Transverse colon (tissue), 4 donors: ENCODE results near the gene PLA2G2E. TPM values are rescaled to one million over a fixed set of nuclear protein-coding genes. Genes with fewer than 3 reads are reported as not detected.
"Not testable (repeated sequence)": the region's sequence is repeated elsewhere in the genome, so short reads cannot be mapped to it uniquely, and the experiment has no call there.

ENCODE experiments used
- DNase-seq: peaks from one replicate; pipeline ENCODE4 v3.0.0-alpha.2; 2019
- H3K27ac ChIP-seq, 4 donors: fragments of 200-600 bp; sonication (generic); 2 replicates each; pipeline ENCODE4 v1.5.1; 2016 to 2018; ENCODE audit warnings: inconsistent platforms in 4 of 4
- H3K27me3 ChIP-seq: fragments of 200-600 bp; sonication (generic); 2 replicates; pipeline ENCODE4 v1.5.1; 2017; ENCODE audit warnings: inconsistent platforms
- H3K36me3 ChIP-seq, 4 donors: fragments of 200-600 bp; sonication (generic); 2 replicates each; pipeline ENCODE4 v1.5.1; 2017 to 2019; ENCODE audit warnings: inconsistent platforms in 4 of 4
- H3K4me1 ChIP-seq, 4 donors: fragments of 200-600 bp; sonication (generic); 2 replicates each; pipeline ENCODE4 v1.5.1; 2017 to 2020; ENCODE audit warnings: inconsistent platforms in 4 of 4
- H3K4me3 ChIP-seq, 4 donors: fragments of 200-600 bp; sonication (generic); 1 replicate in 1 of 4; 2 replicates in 3 of 4; pipeline versions ENCODE4 v1.5.1 to v1.6.1; 2017 to 2019; ENCODE audit warnings: inconsistent platforms in 4 of 4
- H3K9me3 ChIP-seq, 2 donors: fragments of 200-600 bp; sonication (generic); 2 replicates each; pipeline ENCODE4 v1.5.1; 2017 to 2019; ENCODE audit warnings: inconsistent platforms in 2 of 2
- EP300 ChIP-seq: sonication (generic); formaldehyde crosslinking; IDR thresholded peaks from one replicate; pipeline ENCODE4 v1.6.1; 2017; ENCODE audit warnings: antibody characterized with exemption, low read depth
- POLR2A ChIP-seq: fragments of 450-650 bp; IDR thresholded peaks from one replicate; pipeline ENCODE4 v1.6.1; 2016; ENCODE audit warnings: antibody characterized with exemption, mild to moderate bottlenecking, moderate library complexity
- POLR2AphosphoS5 ChIP-seq, 3 donors: sonication (generic); formaldehyde crosslinking; IDR thresholded peaks; one replicate each; pipeline ENCODE4 v1.6.1; 2016; ENCODE audit warnings: antibody characterized with exemption in 3 of 3
- WGBS, 2 donors: methylation state at CpG; one replicate each; pipeline ENCODE4 v1.1.5; 2018; ENCODE audit warnings: low coverage in 1 of 2; 5-methylcytosine and 5-hydroxymethylcytosine counted together
- in situ Hi-C, 4 donors: fragments of 200-750 bp; cut with MboI; loops; one replicate each; pipeline versions ENCODE4 v1.15.0 to v1.15.1; 2017; ENCODE audit warnings: low sequenced_read_pairs in 3 of 4, low pct_ligation_motif_present in 1 of 4, low pct_unique_long_range_greater_than_20kb in 1 of 4
- intact Hi-C: fragments of 100-400 bp; cut with DNase I; formaldehyde crosslinking; loops from one replicate; pipeline ENCODE4 v1.15.1; 2023; ENCODE audit warnings: low total_unique reads
- total RNA-seq, 4 donors: library from RNA; depleted of rRNA; stranded (reverse); fragments of >200 nt; gene quantifications; one replicate each; pipeline ENCODE4 v1.1.0, GENCODE V29; 2016
- TF ChIP-seq, protein P1 (sequence below), 5 experiments: fragments of 200-600 bp in 3 of 5; fragments of 450-650 bp in 2 of 5; sonication (generic) in 3 of 5; IDR thresholded peaks; 1 replicate in 2 of 5; 2 replicates in 3 of 5; pipeline ENCODE4 v1.5.1; 2016 to 2017; ENCODE audit warnings: antibody characterized with exemption in 5 of 5, inconsistent platforms in 3 of 5, mild to moderate bottlenecking in 2 of 5, moderate library complexity in 1 of 5

The PLA2G2E gene
- total RNA-seq, 4 donors from 2014 or later: not detected

DNA sequence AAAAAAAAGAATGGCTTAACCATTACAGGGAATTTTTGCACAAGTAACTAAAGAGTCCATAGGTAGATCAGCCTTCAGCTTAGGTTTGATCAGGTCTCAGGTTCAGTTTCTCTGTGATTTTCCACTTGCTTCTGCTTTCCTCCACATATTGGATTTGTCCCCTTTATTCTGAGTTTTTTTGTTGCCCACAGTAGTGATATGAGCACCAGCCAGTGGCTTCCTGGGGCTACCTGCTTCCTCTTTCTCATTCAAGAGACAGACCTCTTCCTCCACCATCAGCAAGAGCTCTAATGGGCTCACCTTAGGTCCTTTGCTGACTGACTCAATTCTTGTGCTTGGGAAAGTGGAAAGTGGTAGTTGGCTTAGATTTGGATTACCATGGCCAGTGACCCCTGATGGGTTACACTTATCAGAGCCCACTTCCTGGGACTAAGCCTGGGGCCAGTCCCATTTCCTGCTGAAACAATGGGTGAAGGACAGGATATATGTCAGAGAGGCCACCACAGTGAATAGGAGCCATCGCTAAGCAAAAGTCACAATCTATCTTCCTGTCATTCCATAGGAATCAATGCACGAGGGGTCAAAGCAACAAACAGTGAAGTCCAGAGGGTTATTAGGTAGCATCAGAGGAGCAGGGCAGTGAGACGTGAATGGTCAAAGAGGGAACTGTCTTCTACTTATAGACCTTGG lies 12.8 kb upstream of the PLA2G2E start:
- no peak overlapping the region for H3K4me3 ChIP-seq
- intact Hi-C loops: no loop called here
- no peak for DNase-seq
- H3K9me3 ChIP-seq: peaks cover 0 to 13% of the 10 kb centered on the region in 2 donors
- 70 to 78% methylated on average over 2 to 3 of the region's 3 CpGs for WGBS, 2 donors
- in situ Hi-C loops: no loop called here
- H3K4me1 ChIP-seq: no peaks in the 10 kb centered on the region
- TF ChIP-seq, protein P1, sequence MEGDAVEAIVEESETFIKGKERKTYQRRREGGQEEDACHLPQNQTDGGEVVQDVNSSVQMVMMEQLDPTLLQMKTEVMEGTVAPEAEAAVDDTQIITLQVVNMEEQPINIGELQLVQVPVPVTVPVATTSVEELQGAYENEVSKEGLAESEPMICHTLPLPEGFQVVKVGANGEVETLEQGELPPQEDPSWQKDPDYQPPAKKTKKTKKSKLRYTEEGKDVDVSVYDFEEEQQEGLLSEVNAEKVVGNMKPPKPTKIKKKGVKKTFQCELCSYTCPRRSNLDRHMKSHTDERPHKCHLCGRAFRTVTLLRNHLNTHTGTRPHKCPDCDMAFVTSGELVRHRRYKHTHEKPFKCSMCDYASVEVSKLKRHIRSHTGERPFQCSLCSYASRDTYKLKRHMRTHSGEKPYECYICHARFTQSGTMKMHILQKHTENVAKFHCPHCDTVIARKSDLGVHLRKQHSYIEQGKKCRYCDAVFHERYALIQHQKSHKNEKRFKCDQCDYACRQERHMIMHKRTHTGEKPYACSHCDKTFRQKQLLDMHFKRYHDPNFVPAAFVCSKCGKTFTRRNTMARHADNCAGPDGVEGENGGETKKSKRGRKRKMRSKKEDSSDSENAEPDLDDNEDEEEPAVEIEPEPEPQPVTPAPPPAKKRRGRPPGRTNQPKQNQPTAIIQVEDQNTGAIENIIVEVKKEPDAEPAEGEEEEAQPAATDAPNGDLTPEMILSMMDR (IDR thresholded peaks at IDR 0.05): no peak
- TF ChIP-seq POLR2A (no peak), EP300 (no peak), POLR2AphosphoS5 (IDR thresholded peaks at IDR 0.05) (no peak)
- no peak overlapping the region for H3K27ac ChIP-seq
- H3K36me3 ChIP-seq: no peaks in the 10 kb centered on the region
- no peaks in the 10 kb centered on the region for H3K27me3 ChIP-seq

- Histone ChIP-seq H3K4me3 (no peak overlapping the region), H3K4me1 (no peaks in the 10 kb centered on the region), H3K27me3 (no peaks in the 10 kb centered on the region), H3K9me3 (peaks cover 0 to 13% of the 10 kb centered on the region in 2 donors), H3K36me3 (no peaks in the 10 kb centered on the region), H3K27ac (no peak overlapping the region)
- no peak for TF ChIP-seq EP300
- no peak for DNase-seq
- intact Hi-C loops: no loop called here
- in situ Hi-C loops: no loop called here
- WGBS, 2 donors: 83 to 92% methylated on average over 5 to 7 of the region's 7 CpGs
Measured at GRCh38 chr1:19934336-19934735, 10.9 kb upstream of the PLA2G2E start.

- 42% methylated on average over 1 of the region's 1 CpG; no CpG with 5 or more reads in 1 of the 2 donors for WGBS, 2 donors
- no peak for DNase-seq
- Histone ChIP-seq H3K27me3 (no peaks in the 10 kb centered on the region), H3K4me3 (no peak overlapping the region), H3K36me3 (no peaks in the 10 kb centered on the region), H3K9me3 (peaks cover 0 to 13% of the 10 kb centered on the region in 2 donors), H3K27ac (no peak overlapping the region), H3K4me1 (no peaks in the 10 kb centered on the region)
- in situ Hi-C loops (no loop called here), intact Hi-C loops (no loop called here)
- TF ChIP-seq POLR2A (no peak), POLR2AphosphoS5 (IDR thresholded peaks at IDR 0.05) (no peak), EP300 (no peak)
- TF ChIP-seq, protein P1 (IDR thresholded peaks at IDR 0.05): no peak
Measured at GRCh38 chr1:19932866-19933265, 9.4 kb upstream of the PLA2G2E start.

GRCh38 chr1:19927130-19927421 lies 3.7 kb upstream of the PLA2G2E start:
- H3K27ac ChIP-seq, H3K36me3 ChIP-seq, H3K9me3 ChIP-seq, H3K27me3 ChIP-seq, DNase-seq, intact Hi-C loops, in situ Hi-C loops, H3K4me3 ChIP-seq, H3K4me1 ChIP-seq: not testable (repeated sequence)
- WGBS, 2 donors: 48 to 75% methylated on average over 2 to 3 of the region's 3 CpGs

DNA sequence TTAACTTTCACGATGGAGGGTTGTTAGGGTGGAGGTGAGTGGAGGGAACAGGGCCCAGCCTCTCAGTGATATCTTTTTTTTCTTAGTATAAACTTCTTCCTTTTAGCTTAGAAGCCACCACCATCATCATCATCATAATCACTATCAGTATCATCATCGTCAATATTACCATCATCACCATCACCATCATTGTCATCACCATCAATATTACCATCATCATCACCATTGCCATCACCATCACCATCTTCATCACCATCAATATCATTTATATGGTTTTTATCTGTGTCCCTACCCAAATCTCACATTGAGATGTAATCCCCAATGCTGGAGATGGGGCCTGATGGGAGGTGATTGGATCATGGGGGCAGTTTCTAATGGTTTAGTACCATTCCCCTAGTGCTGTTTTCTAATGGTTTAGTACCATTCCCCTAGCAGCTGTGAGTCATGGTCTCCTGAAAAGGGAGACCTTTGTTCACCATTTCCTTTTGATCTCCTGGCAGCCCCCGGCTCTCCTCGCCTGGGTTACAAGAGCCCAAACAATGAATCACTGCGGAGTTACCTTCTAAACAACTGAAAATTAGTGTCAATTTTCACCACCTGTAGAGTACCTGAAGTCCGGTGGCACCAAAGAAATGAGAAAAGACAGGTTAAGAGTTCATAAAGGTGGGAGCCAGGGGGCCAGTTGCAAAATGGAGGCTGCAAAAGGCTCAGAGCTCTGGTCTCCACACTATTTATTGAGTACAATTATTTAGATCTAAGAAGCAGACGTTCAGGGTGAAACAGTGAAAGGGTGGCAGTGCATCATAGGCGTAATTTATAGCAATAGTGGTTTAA lies 3.1 kb upstream of the PLA2G2E start:
- in situ Hi-C loops: no loop called here
- intact Hi-C loops: no loop called here

More for the DNA sequence above, 3.1 kb upstream of the PLA2G2E start:
- 70 to 71% methylated on average over 3 to 8 of the region's 8 CpGs for WGBS, 2 donors
- TF ChIP-seq POLR2AphosphoS5 (IDR thresholded peaks at IDR 0.05) (no peak), POLR2A (no peak), EP300 (no peak)
- H3K36me3 ChIP-seq: no peaks in the 10 kb centered on the region
- H3K27me3 ChIP-seq: no peaks in the 10 kb centered on the region
- no peak overlapping the region for H3K4me3 ChIP-seq
- H3K9me3 ChIP-seq: peaks cover 0 to 4% of the 10 kb centered on the region in 2 donors
- H3K27ac ChIP-seq: no peak overlapping the region
- DNase-seq: no peak
- H3K4me1 ChIP-seq: no peaks in the 10 kb centered on the region
